HCT116 (cell line): ENCODE results near the gene CYP26B1. TPM values are rescaled to one million over a fixed set of nuclear protein-coding genes. Genes with fewer than 3 reads are reported as not detected.

ENCODE experiments used
- ATAC-seq: fragments of 200-7000 bp; cut with Tn5 transposase; 2 replicates; pipeline ENCODE4 v1.9.1; 2020; ENCODE audit warnings: mild to moderate bottlenecking, moderate library complexity
- BruUV-seq: library from RNA; stranded (reverse); fragments of 400-500 nt; replicated peaks from 2 replicates; lab custom pipeline; 2021; lab: Mats Ljungman, UMichigan
- CTCF ChIA-PET: fragments of 300-600 bp; sonication (Branson Sonifier 250); formaldehyde crosslinking; loops from one replicate; lab custom pipeline; 2021; ENCODE audit warnings: antibody characterized with exemption; lab: Charles Lee
- POLR2A ChIA-PET: fragments of 300-600, 350-600 bp; sonication (Branson Sonifier 250); formaldehyde crosslinking; loops from one replicate; lab custom pipeline; 2021; ENCODE audit warnings: antibody characterized with exemption; lab: Charles Lee
- RAD21 ChIA-PET, 2 experiments: fragments of 300-600 bp; sonication (Branson Sonifier 250); formaldehyde crosslinking; loops; one replicate each; lab custom pipeline; 2023; ENCODE audit warnings: low total read pairs in 2 of 2; ENCODE audit not compliant: uncharacterized antibody in 2 of 2, unreplicated experiment in 2 of 2, low non-redundant PET in 1 of 2; lab: Charles Lee
- DNase-seq: peaks from one replicate; pipeline ENCODE4 v3.0.0-alpha.2; 2010; ENCODE audit warnings: low read depth, low spot score
- H2AFZ ChIP-seq: fragments of 200-600 bp; shearing (Covaris generic), sonication (generic); 2 replicates; pipeline ENCODE4 v1.6.1; 2017; ENCODE audit warnings: low read depth, mixed run types, mixed read lengths, antibody characterized with exemption, low read length; ENCODE audit not compliant: poor library complexity, severe bottlenecking
- H3K27ac ChIP-seq: 2 replicates; pipeline ENCODE4 v1.5.1; 2012; ENCODE audit warnings: low read depth, low read length
- H3K27me3 ChIP-seq: fragments of 200-600 bp; sonication (generic); 2 replicates; pipeline ENCODE4 v1.6.1; 2016; ENCODE audit warnings: mixed run types, low read length, mixed read lengths; ENCODE audit not compliant: insufficient read depth
- H3K36me3 ChIP-seq, 2 experiments: fragments of 200-500 bp in 1 of 2; fragments of 200-600 bp in 1 of 2; sonication (Bioruptor generic) in 1 of 2; sonication (generic) in 1 of 2; 2 replicates each; pipeline versions ENCODE4 v1.5.1 to v1.6.1; 2014 to 2016; ENCODE audit warnings: low read length in 2 of 2, inconsistent platforms in 1 of 2, mixed read lengths in 1 of 2, mixed run types in 1 of 2; ENCODE audit not compliant: insufficient read depth in 2 of 2, control insufficient read depth in 1 of 2
- H3K4me1 ChIP-seq, 2 experiments: fragments of 200-600 bp in 1 of 2; sonication (generic) in 1 of 2; 2 replicates each; pipeline versions ENCODE4 v1.5.1 to v1.6.1; 2012 to 2017; ENCODE audit warnings: low read length in 2 of 2, inconsistent platforms in 1 of 2, mild to moderate bottlenecking in 1 of 2, mixed read lengths in 1 of 2, mixed run types in 1 of 2, moderate library complexity in 1 of 2; ENCODE audit not compliant: insufficient read depth in 2 of 2, control insufficient read depth in 1 of 2
- H3K4me2 ChIP-seq: fragments of 200-600 bp; sonication (generic); 2 replicates; pipeline ENCODE4 v1.6.1; 2017; ENCODE audit warnings: mixed run types, low read length, mixed read lengths
- H3K4me3 ChIP-seq, 2 experiments: fragments of 200-600 bp in 1 of 2; sonication (generic) in 1 of 2; replicated peaks in 1 of 2; 2 replicates each; pipeline ENCODE4 v1.5.1; 2011 to 2016; ENCODE audit warnings: low read length in 2 of 2, control low read depth in 1 of 2, low read depth in 1 of 2, mild to moderate bottlenecking in 1 of 2, mixed read lengths in 1 of 2, mixed run types in 1 of 2
- H3K79me2 ChIP-seq: fragments of 200-600 bp; sonication (generic); 2 replicates; pipeline ENCODE4 v1.6.1; 2017; ENCODE audit warnings: mild to moderate bottlenecking, mixed run types, low read length, moderate library complexity, mixed read lengths; ENCODE audit not compliant: insufficient read depth
- H3K9ac ChIP-seq: fragments of 200-600 bp; sonication (generic); 2 replicates; pipeline ENCODE4 v1.6.1; 2016; ENCODE audit warnings: low read length, mixed read lengths
- H3K9me2 ChIP-seq: fragments of 200-600 bp; sonication (generic), shearing (Covaris generic); 2 replicates; pipeline ENCODE4 v1.6.1; 2017; ENCODE audit warnings: mixed run types, mild to moderate bottlenecking, moderate library complexity; ENCODE audit not compliant: insufficient read depth
- H3K9me3 ChIP-seq, 2 experiments: fragments of 200-500 bp in 1 of 2; fragments of 200-600 bp in 1 of 2; sonication (Bioruptor generic) in 1 of 2; sonication (generic) in 1 of 2; 2 replicates each; pipeline ENCODE4 v1.6.1; 2014 to 2017; ENCODE audit warnings: low read length in 2 of 2, mixed read lengths in 2 of 2, inconsistent platforms in 1 of 2, low read depth in 1 of 2, mild to moderate bottlenecking in 1 of 2, mixed run types in 1 of 2, moderate library complexity in 1 of 2; ENCODE audit not compliant: control insufficient read depth in 1 of 2, insufficient read depth in 1 of 2
- H4K20me1 ChIP-seq: fragments of 200-600 bp; sonication (generic), shearing (Covaris generic); 2 replicates; pipeline ENCODE4 v1.6.1; 2017; ENCODE audit warnings: mixed run types, mild to moderate bottlenecking, moderate library complexity; ENCODE audit not compliant: insufficient read depth
- CBX3 ChIP-seq: IDR thresholded peaks from 2 replicates; pipeline ENCODE4 v1.6.1; 2012; ENCODE audit warnings: low read depth
- CEBPB ChIP-seq: IDR thresholded peaks from 2 replicates; pipeline ENCODE4 v1.6.1; 2012; ENCODE audit warnings: low read depth
- EGR1 ChIP-seq: IDR thresholded peaks from 2 replicates; pipeline ENCODE4 v1.6.1; 2012; ENCODE audit warnings: low read depth
- ELF1 ChIP-seq: IDR thresholded peaks from 2 replicates; pipeline ENCODE4 v1.6.1; 2012; ENCODE audit warnings: low read depth, borderline replicate concordance
- FOSL1 ChIP-seq: IDR thresholded peaks from 2 replicates; pipeline ENCODE4 v1.6.1; 2012; ENCODE audit warnings: low read depth
- POLR2AphosphoS5 ChIP-seq: IDR thresholded peaks from 2 replicates; pipeline ENCODE4 v1.6.1; 2011; ENCODE audit warnings: mild to moderate bottlenecking, low read depth, low read length, moderate library complexity
- SIN3A ChIP-seq: IDR thresholded peaks from 2 replicates; pipeline ENCODE4 v1.6.1; 2012; ENCODE audit warnings: low read depth
- SP1 ChIP-seq: IDR thresholded peaks from 2 replicates; pipeline ENCODE4 v1.6.1; 2012; ENCODE audit warnings: low read depth
- SRF ChIP-seq: IDR thresholded peaks from 2 replicates; pipeline ENCODE4 v1.6.1; 2012; ENCODE audit warnings: low read depth
- TCF7L2 ChIP-seq: IDR thresholded peaks from 2 replicates; pipeline ENCODE4 v1.7.0; 2011; ENCODE audit warnings: borderline replicate concordance, inconsistent platforms; ENCODE audit not compliant: insufficient read depth, insufficient read length; ENCODE audit errors: extremely low read depth
- YY1 ChIP-seq: IDR thresholded peaks from 2 replicates; pipeline ENCODE4 v1.6.1; 2011; ENCODE audit warnings: low read length, low read depth, moderate library complexity, mild to moderate bottlenecking; ENCODE audit not compliant: insufficient replicate concordance; ENCODE audit errors: extremely low read depth
- intact Hi-C: fragments of 100-400 bp; cut with micrococcal nuclease; formaldehyde crosslinking; loops from 2 replicates; pipeline ENCODE4 v1.10.0; 2022
- total RNA-seq: library from RNA; stranded (reverse); gene quantifications from one replicate; pipeline ENCODE4 v1.2.1, GENCODE V29; 2021; ENCODE audit not compliant: unreplicated experiment
- TF ChIP-seq, protein P1 (sequence below): IDR thresholded peaks from 2 replicates; pipeline ENCODE4 v1.6.1; 2012
- TF ChIP-seq, protein P2 (sequence below), 3 experiments: fragments of 200-600 bp in 1 of 3; sonication (generic) in 1 of 3; IDR thresholded peaks in 2 of 3; conservative IDR thresholded peaks in 1 of 3; 2 replicates each; pipeline ENCODE4 v1.5.1; 2012 to 2017; ENCODE audit warnings: low read depth in 2 of 3, low read length in 2 of 3, antibody characterized with exemption in 1 of 3, borderline replicate concordance in 1 of 3, control low read depth in 1 of 3, mild to moderate bottlenecking in 1 of 3, mixed read lengths in 1 of 3, mixed run types in 1 of 3, moderate library complexity in 1 of 3; ENCODE audit not compliant: insufficient read depth in 1 of 3

CYP26B1 gene
- total RNA-seq, 1 experiment from 2014 or later: 21.1 TPM

GRCh38 chr2:72181616-72182015 is 34.0 kb upstream of the CYP26B1 start:
- TF ChIP-seq SIN3A: no peak
- no peak for TF ChIP-seq SP1
- no peak for TF ChIP-seq CBX3
- TF ChIP-seq POLR2AphosphoS5: no peak
- no peak for TF ChIP-seq YY1
- no peak for TF ChIP-seq SRF
- TF ChIP-seq CEBPB: no peak
- TF ChIP-seq EGR1: no peak
- TF ChIP-seq TCF7L2: no peak
- TF ChIP-seq, protein P1, sequence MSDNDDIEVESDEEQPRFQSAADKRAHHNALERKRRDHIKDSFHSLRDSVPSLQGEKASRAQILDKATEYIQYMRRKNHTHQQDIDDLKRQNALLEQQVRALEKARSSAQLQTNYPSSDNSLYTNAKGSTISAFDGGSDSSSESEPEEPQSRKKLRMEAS: no peak
- TF ChIP-seq, protein P2, sequence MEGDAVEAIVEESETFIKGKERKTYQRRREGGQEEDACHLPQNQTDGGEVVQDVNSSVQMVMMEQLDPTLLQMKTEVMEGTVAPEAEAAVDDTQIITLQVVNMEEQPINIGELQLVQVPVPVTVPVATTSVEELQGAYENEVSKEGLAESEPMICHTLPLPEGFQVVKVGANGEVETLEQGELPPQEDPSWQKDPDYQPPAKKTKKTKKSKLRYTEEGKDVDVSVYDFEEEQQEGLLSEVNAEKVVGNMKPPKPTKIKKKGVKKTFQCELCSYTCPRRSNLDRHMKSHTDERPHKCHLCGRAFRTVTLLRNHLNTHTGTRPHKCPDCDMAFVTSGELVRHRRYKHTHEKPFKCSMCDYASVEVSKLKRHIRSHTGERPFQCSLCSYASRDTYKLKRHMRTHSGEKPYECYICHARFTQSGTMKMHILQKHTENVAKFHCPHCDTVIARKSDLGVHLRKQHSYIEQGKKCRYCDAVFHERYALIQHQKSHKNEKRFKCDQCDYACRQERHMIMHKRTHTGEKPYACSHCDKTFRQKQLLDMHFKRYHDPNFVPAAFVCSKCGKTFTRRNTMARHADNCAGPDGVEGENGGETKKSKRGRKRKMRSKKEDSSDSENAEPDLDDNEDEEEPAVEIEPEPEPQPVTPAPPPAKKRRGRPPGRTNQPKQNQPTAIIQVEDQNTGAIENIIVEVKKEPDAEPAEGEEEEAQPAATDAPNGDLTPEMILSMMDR (IDR thresholded peaks at IDR 0.05 in 2 of 3, conservative IDR thresholded peaks at IDR 0.05 in 1 of 3; ENCODE audit: borderline replicate concordance in 1 of 3, insufficient read depth in 1 of 3, low read depth in 2 of 3, low read length in 2 of 3): no peak
- TF ChIP-seq FOSL1: no peak
- TF ChIP-seq ELF1: no peak
- no peak overlapping the region for H3K27ac ChIP-seq
- no peaks in the 10 kb centered on the region for H3K27me3 ChIP-seq
- H3K9me2 ChIP-seq: no peaks in the 10 kb centered on the region
- H3K9ac ChIP-seq: no peak overlapping the region
- no peak for ATAC-seq
- BruUV-seq: no TSS peak
- intact Hi-C loops: no loop called here
- H2AFZ ChIP-seq: no peak overlapping the region
- no peaks in the 10 kb centered on the region for H3K9me3 ChIP-seq
- H3K4me1 ChIP-seq: peaks cover 2 to 13% of the 10 kb centered on the region in 2 experiments; a peak in 2 of 4 replicates
- POLR2A ChIA-PET: no interaction called here
- DNase-seq: no peak
- no peaks in the 10 kb centered on the region for H3K36me3 ChIP-seq
- no peak overlapping the region for H3K4me3 ChIP-seq
- no peak overlapping the region for H3K4me2 ChIP-seq
- RAD21 ChIA-PET: no interaction called here
- CTCF ChIA-PET: no interaction called here
- H3K79me2 ChIP-seq: no peaks in the 10 kb centered on the region
- H4K20me1 ChIP-seq: no peaks in the 10 kb centered on the region
